ENCODE measurements around the gene TNFRSF6B. TPM values are rescaled to one million over a fixed set of nuclear protein-coding genes. Genes with fewer than 3 reads are reported as not detected.

The TNFRSF6B gene
- total RNA-seq, 1 donor: 2.9 TPM

DNA sequence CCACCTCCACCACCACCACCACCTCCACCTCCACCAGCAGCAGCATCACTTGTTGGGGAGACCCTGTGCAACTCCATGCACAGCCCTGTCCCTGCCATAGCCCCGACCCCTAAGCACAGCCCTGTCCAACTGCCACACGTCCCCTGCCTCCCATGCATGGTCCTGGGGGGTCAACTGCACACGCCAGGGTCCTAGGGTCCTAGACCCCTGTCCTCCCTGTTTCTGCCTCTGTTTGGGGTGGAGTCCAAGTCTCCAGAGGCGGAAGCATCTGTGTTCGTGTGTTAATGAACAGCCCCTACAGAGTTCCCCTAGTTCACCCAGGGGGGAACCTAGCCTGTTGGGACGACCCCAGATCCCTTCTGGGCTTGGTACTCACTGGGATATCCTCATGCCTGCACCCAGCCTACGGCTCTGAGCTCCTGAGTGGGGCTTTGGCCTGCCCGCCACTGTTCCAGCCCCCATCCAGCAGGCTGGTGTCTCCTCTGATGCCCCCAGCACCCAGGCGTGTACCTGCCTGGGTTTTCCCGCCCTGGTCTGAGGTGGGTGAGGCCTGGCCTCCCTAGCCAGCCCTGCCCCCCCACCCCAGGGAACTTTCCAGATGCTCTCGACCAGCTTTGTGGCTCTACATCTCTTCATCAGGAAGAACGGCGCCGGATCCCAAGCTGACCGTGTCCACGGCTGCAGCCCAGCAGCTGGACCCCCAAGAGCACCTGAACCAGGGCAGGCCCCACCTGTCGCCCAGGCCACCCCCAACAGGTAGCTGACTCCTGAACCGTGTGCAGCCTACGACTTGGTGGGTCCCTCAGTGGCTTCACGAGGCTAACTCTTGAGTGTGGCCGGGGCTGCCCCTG is 2.5 kb upstream of the TNFRSF6B start:
- no peaks in the 10 kb centered on the region for H3K27me3 ChIP-seq (ENCODE audit: insufficient read depth, low read length)
- no peak for TF ChIP-seq CTCF (IDR thresholded peaks at IDR 0.05; ENCODE audit: extremely low read depth, low read depth, low read length)
- H3K4me2 ChIP-seq (ENCODE audit: insufficient read depth, low read length): no peak overlapping the region

DNA sequence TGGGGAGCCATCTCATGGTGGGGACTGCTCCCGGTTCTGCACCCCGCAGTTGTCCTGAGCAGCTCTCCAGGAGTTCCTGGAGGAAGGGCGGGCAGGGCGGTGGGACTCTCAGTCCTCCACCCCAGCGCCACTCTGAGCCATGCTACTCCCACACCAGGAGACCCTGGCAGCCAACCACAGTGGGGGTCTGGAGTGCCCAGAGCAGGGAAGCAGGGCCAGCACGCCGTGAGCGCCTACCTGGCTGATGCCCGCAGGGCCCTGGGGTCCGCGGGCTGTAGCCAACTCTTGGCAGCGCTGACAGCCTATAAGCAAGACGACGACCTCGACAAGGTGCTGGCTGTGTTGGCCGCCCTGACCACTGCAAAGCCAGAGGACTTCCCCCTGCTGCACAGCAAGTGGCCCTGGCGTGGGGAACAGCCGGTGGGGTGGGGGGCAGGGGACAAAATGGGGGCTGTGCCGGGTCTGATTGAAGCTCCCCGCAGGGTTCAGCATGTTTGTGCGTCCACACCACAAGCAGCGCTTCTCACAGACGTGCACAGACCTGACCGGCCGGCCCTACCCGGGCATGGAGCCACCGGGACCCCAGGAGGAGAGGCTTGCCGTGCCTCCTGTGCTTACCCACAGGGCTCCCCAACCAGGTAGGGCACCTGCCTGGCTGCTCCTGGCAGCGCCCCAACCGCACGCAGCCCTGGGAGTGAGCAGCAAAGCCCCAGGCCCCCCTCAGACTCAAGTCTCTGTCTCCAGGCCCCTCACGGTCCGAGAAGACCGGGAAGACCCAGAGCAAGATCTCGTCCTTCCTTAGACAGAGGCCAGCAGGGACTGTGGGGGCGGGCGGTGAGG is 1.6 kb upstream of the TNFRSF6B start:
- Histone ChIP-seq H4K20me1 (ENCODE audit: insufficient read depth, low read length) (no peaks in the 10 kb centered on the region), H3K4me3 (ENCODE audit: insufficient read depth, low read length) (no peak overlapping the region), H3K79me2 (ENCODE audit: insufficient read depth, low read length) (peaks cover 2% of the 10 kb centered on the region), H3K9me3 (ENCODE audit: low read depth, low read length) (no peaks in the 10 kb centered on the region), H3K27me3 (ENCODE audit: insufficient read depth, low read length) (no peaks in the 10 kb centered on the region), H3K4me2 (ENCODE audit: insufficient read depth, low read length) (no peak overlapping the region), H2AFZ (ENCODE audit: low read length) (no peak overlapping the region), H3K36me3 (ENCODE audit: insufficient read depth, low read length) (peaks cover 3% of the 10 kb centered on the region), H3K27ac (ENCODE audit: low read depth, low read length) (no peak overlapping the region), H3K4me1 (ENCODE audit: insufficient read depth, low read length) (peaks cover 31% of the 10 kb centered on the region)
- no peak for TF ChIP-seq CTCF (IDR thresholded peaks at IDR 0.05; ENCODE audit: extremely low read depth, low read depth, low read length)
- DNase-seq (ENCODE audit: insufficient read length, low spot score, missing footprints): peak; percentile 86

More for the DNA sequence above, 2.5 kb upstream of the TNFRSF6B start:
- Histone ChIP-seq H3K9me3 (ENCODE audit: low read depth, low read length) (no peaks in the 10 kb centered on the region), H3K27ac (ENCODE audit: low read depth, low read length) (no peak overlapping the region), H2AFZ (ENCODE audit: low read length) (no peak overlapping the region), H3K36me3 (ENCODE audit: insufficient read depth, low read length) (peaks cover 3% of the 10 kb centered on the region), H3K4me1 (ENCODE audit: insufficient read depth, low read length) (peaks cover 23% of the 10 kb centered on the region), H4K20me1 (ENCODE audit: insufficient read depth, low read length) (no peaks in the 10 kb centered on the region), H3K4me3 (ENCODE audit: insufficient read depth, low read length) (no peak overlapping the region), H3K79me2 (ENCODE audit: insufficient read depth, low read length) (no peaks in the 10 kb centered on the region)
- DNase-seq (ENCODE audit: insufficient read length, low spot score, missing footprints): peak; percentile 85

DNA sequence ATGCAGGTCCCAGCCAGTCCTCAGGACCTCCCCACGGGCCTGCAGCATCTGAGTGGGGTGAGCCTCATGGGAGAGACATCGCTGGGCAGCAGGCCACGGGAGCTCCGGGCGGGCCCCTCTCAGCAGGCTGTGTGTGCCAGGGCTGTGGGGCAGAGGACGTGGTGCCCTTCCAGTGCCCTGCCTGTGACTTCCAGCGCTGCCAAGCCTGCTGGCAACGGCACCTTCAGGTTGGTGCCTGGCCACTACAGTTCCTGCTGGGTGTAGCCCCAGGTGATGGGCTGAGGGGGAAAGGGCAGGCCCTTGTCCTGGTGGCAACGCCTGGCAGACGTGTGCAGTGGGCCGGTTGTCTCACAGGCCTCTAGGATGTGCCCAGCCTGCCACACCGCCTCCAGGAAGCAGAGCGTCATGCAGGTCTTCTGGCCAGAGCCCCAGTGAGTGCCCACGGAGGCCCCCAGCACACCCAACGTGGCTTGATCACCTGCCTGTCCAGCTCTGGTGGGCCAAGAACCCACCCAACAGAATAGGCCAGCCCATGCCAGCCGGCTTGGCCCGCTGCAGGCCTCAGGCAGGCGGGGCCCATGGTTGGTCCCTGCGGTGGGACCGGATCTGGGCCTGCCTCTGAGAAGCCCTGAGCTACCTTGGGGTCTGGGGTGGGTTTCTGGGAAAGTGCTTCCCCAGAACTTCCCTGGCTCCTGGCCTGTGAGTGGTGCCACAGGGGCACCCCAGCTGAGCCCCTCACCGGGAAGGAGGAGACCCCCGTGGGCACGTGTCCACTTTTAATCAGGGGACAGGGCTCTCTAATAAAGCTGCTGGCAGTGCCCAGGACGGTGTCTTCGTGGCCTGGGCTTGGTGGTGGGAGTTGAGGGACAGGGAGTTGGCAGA is 787 bp upstream of the TNFRSF6B start:
- peak; percentile 88 for DNase-seq (ENCODE audit: insufficient read length, low spot score, missing footprints)
- no peak for TF ChIP-seq CTCF (IDR thresholded peaks at IDR 0.05; ENCODE audit: extremely low read depth, low read depth, low read length)
- Histone ChIP-seq H4K20me1 (ENCODE audit: insufficient read depth, low read length) (no peaks in the 10 kb centered on the region), H3K36me3 (ENCODE audit: insufficient read depth, low read length) (peaks cover 3% of the 10 kb centered on the region), H3K9me3 (ENCODE audit: low read depth, low read length) (no peaks in the 10 kb centered on the region), H3K4me3 (ENCODE audit: insufficient read depth, low read length) (no peak overlapping the region), H2AFZ (ENCODE audit: low read length) (no peak overlapping the region), H3K4me2 (ENCODE audit: insufficient read depth, low read length) (no peak overlapping the region), H3K79me2 (ENCODE audit: insufficient read depth, low read length) (peaks cover 2% of the 10 kb centered on the region), H3K4me1 (ENCODE audit: insufficient read depth, low read length) (peaks cover 31% of the 10 kb centered on the region), H3K27me3 (ENCODE audit: insufficient read depth, low read length) (no peaks in the 10 kb centered on the region), H3K27ac (ENCODE audit: low read depth, low read length) (no peak overlapping the region)
